Activated B cell treated with CpG ODN at 0.5 μM for 24 hours (primary cell): ENCODE results near the gene PREPL. TPM values are rescaled to one million over a fixed set of nuclear protein-coding genes. Genes with fewer than 3 reads are reported as not detected.

Source experiments
- ATAC-seq: fragments of 200-7000 bp; cut with Tn5 transposase; one replicate; pipeline ENCODE4 v1.10.0; 2021; ENCODE audit warnings: low read depth, mild to moderate bottlenecking, moderate library complexity
- CTCF ChIA-PET: fragments of 350-600 bp; sonication (Branson Sonifier 250); formaldehyde crosslinking; loops from one replicate; lab custom pipeline; 2021; ENCODE audit warnings: antibody characterized with exemption; lab: Charles Lee
- POLR2A ChIA-PET: fragments of 350-600 bp; sonication (Branson Sonifier 250); formaldehyde crosslinking; loops from one replicate; lab custom pipeline; 2021; ENCODE audit warnings: antibody characterized with exemption; lab: Charles Lee
- DNase-seq: peaks from one replicate; pipeline ENCODE4 v3.0.0; 2022
- H3K27ac Mint-ChIP-seq: one replicate; pipeline ENCODE4 v1.8.0; 2020; ENCODE audit warnings: mixed read lengths
- H3K27me3 Mint-ChIP-seq: one replicate; pipeline ENCODE4 v1.8.0; 2021; ENCODE audit warnings: mixed read lengths
- H3K36me3 Mint-ChIP-seq: one replicate; pipeline ENCODE4 v1.8.0; 2021; ENCODE audit warnings: low read depth, mixed read lengths
- H3K4me1 Mint-ChIP-seq: one replicate; pipeline ENCODE4 v1.8.0; 2021; ENCODE audit warnings: mixed read lengths
- H3K4me3 Mint-ChIP-seq: one replicate; pipeline ENCODE4 v1.8.0; 2020; ENCODE audit warnings: mild to moderate bottlenecking, mixed read lengths
- H3K9me3 Mint-ChIP-seq: one replicate; pipeline ENCODE4 v1.8.0; 2020; ENCODE audit warnings: mixed read lengths
- intact Hi-C: fragments of 100-400 bp; cut with micrococcal nuclease; formaldehyde crosslinking; loops from one replicate; pipeline ENCODE4 v1.15.1; 2024
- total RNA-seq: library from RNA; stranded (reverse); gene quantifications from 2 replicates; pipeline ENCODE4 v1.2.3, GENCODE V29; 2022
- TF ChIP-seq, protein P1 (sequence below): fragments of 200-600 bp; IDR thresholded peaks from one replicate; pipeline ENCODE4 v1.8.0; 2022; ENCODE audit warnings: antibody characterized with exemption, mild to moderate bottlenecking

Gene PREPL
- total RNA-seq, 1 donor from 2014 or later, result 33.3 TPM

DNA sequence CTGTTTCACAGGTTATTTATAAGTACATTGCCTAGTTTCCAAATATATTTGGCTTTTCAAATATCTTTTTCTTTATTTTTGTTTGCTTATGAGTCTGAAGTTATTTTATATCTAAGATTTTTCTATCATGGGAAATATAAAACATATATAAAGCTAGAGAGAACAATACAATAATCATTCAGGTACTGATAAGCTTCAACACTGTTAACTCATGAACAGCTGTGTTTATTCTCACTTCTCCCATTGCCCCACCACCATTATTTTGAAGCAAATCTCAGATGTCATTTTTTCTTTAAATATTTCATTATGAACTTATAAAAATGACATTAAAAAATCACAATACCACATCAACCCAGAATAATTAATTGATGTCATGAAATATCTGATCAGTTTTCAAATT lies 10.2 kb upstream of the PREPL start:
- TF ChIP-seq, protein P1, sequence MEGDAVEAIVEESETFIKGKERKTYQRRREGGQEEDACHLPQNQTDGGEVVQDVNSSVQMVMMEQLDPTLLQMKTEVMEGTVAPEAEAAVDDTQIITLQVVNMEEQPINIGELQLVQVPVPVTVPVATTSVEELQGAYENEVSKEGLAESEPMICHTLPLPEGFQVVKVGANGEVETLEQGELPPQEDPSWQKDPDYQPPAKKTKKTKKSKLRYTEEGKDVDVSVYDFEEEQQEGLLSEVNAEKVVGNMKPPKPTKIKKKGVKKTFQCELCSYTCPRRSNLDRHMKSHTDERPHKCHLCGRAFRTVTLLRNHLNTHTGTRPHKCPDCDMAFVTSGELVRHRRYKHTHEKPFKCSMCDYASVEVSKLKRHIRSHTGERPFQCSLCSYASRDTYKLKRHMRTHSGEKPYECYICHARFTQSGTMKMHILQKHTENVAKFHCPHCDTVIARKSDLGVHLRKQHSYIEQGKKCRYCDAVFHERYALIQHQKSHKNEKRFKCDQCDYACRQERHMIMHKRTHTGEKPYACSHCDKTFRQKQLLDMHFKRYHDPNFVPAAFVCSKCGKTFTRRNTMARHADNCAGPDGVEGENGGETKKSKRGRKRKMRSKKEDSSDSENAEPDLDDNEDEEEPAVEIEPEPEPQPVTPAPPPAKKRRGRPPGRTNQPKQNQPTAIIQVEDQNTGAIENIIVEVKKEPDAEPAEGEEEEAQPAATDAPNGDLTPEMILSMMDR, result no peak
- Mint-ChIP-seq H3K9me3 (no peaks in the 10 kb centered on the region), H3K27ac (no peak overlapping the region), H3K36me3 (peaks cover 3% of the 10 kb centered on the region), H3K4me1 (peaks cover 1% of the 10 kb centered on the region), H3K27me3 (no peaks in the 10 kb centered on the region), H3K4me3 (no peak overlapping the region)
- POLR2A ChIA-PET, result interaction anchor here (1.5 kb wide), 1 partner anchor 10 kb away, joined by 3 read pairs; the partner anchor contains the start of genes CAMKMT and PREPL
- DNase-seq (no peak), ATAC-seq (no peak)
- CTCF ChIA-PET, result no interaction called here
- intact Hi-C loops, result no loop called here

DNA sequence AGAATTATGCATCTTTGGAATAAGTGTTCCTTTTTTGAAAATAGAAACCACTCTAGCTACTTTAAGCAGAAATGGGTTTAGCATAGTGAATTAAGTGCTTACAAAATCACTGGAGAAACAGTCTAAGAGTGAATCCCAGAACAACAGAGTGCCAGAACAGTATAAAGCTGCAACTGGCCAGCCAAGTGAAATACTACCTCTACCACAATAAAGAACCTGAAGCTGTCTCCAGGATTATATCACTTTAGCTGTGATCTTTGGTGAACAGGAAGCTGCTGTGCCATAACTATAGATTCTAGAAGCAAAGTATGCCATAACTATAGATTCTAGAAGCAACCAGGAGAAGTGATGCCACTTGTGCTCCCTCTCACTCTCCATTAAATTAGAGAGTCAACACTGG lies 8.1 kb upstream of the PREPL start:
- Mint-ChIP-seq H3K27me3 (no peaks in the 10 kb centered on the region), H3K9me3 (no peaks in the 10 kb centered on the region), H3K36me3 (peaks cover 3% of the 10 kb centered on the region), H3K27ac (no peak overlapping the region), H3K4me1 (peaks cover 1% of the 10 kb centered on the region), H3K4me3 (no peak overlapping the region)
- TF ChIP-seq, protein P1, result no peak
- DNase-seq (no peak), ATAC-seq (no peak)
- ChIA-PET CTCF (no interaction called here), POLR2A (interaction anchor here (0.6 kb wide), 1 partner anchor 375 kb away, joined by 3 read pairs; no protein-coding TSS in a partner anchor)
- intact Hi-C loops, result loop anchor here (10.0 kb wide), 1 partner anchor 1195 kb away; no protein-coding TSS in a partner anchor

DNA sequence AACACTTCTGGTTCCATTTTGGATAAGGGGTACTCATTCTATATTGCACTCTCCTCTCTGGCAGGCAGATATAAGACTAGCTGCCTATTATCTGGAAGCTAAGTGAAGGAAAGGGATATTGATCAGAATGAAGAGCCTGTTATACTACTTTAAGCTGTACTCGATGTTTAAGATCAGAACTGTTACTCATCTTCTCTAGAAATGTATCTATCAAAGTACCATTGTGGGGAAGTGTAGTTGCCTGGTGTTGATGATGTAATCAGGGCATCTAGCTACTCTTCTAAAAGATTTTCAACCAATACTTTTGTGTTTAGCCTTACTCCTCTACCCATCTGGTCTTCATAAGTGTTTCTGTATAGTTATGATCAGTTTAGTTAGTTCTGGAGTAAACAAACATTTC lies 6.3 kb upstream of the PREPL start:
- Mint-ChIP-seq H3K9me3 (no peaks in the 10 kb centered on the region), H3K27ac (no peak overlapping the region), H3K4me3 (no peak overlapping the region), H3K36me3 (peaks cover 1% of the 10 kb centered on the region), H3K4me1 (peaks cover 9% of the 10 kb centered on the region), H3K27me3 (no peaks in the 10 kb centered on the region)
- ChIA-PET CTCF (no interaction called here), POLR2A (no interaction called here)
- TF ChIP-seq, protein P1, result no peak
- ATAC-seq (no peak), DNase-seq (no peak)
- intact Hi-C loops, result loop anchor here (10.0 kb wide), 1 partner anchor 1197 kb away; no protein-coding TSS in a partner anchor

DNA sequence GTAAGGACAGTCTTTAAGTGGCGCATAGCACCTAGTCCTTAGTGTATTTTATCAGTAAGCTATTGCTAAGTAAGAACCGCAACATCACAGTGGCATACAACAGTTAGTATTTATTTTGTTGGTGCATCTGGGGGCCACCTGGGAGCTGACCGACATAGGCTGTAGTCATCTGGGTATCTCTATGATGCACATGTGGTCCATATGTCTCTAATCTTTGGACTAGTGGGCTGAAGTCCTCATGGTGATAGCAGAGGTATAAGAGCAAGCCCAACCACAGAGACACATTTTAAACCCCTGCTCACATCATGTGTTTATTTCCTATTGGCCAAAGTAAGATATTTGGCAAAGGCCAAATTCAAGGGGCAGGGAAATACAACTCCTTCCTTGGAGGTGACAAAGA lies 3.3 kb upstream of the PREPL start:
- Mint-ChIP-seq H3K4me3 (no peak overlapping the region), H3K27me3 (no peaks in the 10 kb centered on the region), H3K27ac (no peak overlapping the region), H3K4me1 (peaks cover 23% of the 10 kb centered on the region), H3K9me3 (no peaks in the 10 kb centered on the region), H3K36me3 (peaks cover 13% of the 10 kb centered on the region)
- ChIA-PET CTCF (no interaction called here), POLR2A (interaction anchor here (0.7 kb wide), 1 partner anchor 404 kb away, joined by 4 read pairs; no protein-coding TSS in a partner anchor)
- DNase-seq (no peak), ATAC-seq (no peak)
- intact Hi-C loops, result loop anchor here (5.0 to 10.0 kb wide), 2 partner anchors 767 to 1200 kb away; partner anchors contain the start of gene THADA
- TF ChIP-seq, protein P1, result no peak

DNA sequence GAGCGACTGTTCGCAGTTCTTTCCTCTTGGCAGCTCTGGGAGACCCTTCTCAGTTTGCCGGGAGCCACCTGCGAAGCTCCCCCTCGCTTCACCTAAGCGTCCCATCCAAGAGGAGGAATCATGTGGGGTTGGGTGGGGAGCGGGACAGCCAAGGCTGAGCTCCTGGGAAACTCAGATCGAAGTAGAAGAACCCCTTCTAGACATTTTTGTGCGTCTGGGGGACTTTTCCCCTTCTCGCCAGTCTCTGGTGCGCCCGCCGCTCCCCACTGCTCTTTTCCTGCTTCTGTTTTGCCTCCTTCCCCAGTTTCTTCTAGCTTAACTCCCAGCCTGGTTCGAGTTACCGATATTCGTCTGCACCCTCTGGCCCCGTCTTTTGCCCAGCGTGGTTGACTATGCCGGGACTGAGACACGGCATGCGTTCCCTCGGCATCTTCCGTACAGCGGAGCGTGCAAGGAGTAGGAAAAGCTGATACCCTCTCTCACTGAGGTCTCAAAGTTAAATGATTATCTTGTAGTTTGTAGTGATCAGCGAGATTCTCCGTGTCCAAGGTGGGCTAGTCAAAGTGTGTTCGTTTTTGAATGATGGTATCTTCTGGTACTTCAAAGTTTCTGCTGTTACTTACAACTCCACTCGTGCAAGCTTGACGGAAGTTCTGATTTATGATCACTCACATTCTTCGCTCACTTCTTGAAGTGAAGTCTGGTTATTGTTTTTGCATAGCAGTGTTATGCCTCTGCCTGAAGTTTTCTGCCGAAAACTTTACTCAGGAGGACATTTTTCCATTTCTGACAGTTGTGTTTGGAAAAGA lies 1.1 kb upstream of the PREPL start:
- Mint-ChIP-seq H3K27ac (peak overlapping the region; percentile 93), H3K4me1 (peaks cover 35% of the 10 kb centered on the region), H3K4me3 (peak overlapping the region; percentile 93), H3K36me3 (peaks cover 13% of the 10 kb centered on the region), H3K27me3 (no peaks in the 10 kb centered on the region), H3K9me3 (no peaks in the 10 kb centered on the region)
- no peak for DNase-seq
- ChIA-PET CTCF (interaction anchor here (1.0 to 1.6 kb wide), 3 partner anchors 16 to 31 kb away, joined by 3 to 5 read pairs (median 4); no protein-coding TSS in a partner anchor), POLR2A (interaction anchor here (0.6 to 4.2 kb wide), 14 partner anchors 9 to 1551 kb away, joined by 3 to 59 read pairs (median 4); partner anchors contain the start of genes LRPPRC and PPM1B)
- TF ChIP-seq, protein P1, result no peak
- intact Hi-C loops, result loop anchor here (5.0 to 10.0 kb wide), 2 partner anchors 765 to 1202 kb away; partner anchors contain the start of gene THADA
- ATAC-seq, result peak; percentile 7
